Measurements from ENCODE around the gene INPP5D. TPM values are rescaled to one million over a fixed set of nuclear protein-coding genes. Genes with fewer than 3 reads are reported as not detected.

INPP5D gene
- total RNA-seq, 3 donors from 2014 or later, result 18.4 to 20.3 (median 20.0) TPM

DNA sequence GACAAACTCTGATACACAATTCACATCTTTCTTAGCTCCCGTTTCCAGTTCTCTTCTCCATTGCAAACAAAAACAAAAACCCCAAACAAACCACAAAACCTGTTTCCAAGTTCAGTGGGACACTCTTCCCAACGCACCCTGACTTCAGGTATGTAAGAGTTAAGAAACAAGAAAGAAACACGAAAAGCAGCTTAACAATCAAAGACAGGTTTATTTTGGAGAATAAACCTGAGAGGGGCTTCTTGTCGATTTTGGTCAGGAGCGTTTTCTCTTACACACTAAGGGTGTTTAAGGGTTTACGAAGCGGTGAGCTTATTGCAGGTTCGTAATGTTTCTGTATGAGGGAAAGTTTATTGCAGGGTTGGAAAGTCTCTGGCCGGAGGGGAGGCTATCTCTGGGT lies 190.4 kb downstream of the INPP5D start:
- Histone ChIP-seq H3K27ac (no peak overlapping the region), H3K9me3 (no peaks in the 10 kb centered on the region), H3K4me3 (no peak overlapping the region), H3K36me3 (no peaks in the 10 kb centered on the region), H3K27me3 (no peaks in the 10 kb centered on the region), H3K4me1 (peaks cover 0 to 8% of the 10 kb centered on the region in 2 donors)
- TF ChIP-seq, protein P1, sequence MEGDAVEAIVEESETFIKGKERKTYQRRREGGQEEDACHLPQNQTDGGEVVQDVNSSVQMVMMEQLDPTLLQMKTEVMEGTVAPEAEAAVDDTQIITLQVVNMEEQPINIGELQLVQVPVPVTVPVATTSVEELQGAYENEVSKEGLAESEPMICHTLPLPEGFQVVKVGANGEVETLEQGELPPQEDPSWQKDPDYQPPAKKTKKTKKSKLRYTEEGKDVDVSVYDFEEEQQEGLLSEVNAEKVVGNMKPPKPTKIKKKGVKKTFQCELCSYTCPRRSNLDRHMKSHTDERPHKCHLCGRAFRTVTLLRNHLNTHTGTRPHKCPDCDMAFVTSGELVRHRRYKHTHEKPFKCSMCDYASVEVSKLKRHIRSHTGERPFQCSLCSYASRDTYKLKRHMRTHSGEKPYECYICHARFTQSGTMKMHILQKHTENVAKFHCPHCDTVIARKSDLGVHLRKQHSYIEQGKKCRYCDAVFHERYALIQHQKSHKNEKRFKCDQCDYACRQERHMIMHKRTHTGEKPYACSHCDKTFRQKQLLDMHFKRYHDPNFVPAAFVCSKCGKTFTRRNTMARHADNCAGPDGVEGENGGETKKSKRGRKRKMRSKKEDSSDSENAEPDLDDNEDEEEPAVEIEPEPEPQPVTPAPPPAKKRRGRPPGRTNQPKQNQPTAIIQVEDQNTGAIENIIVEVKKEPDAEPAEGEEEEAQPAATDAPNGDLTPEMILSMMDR (IDR thresholded peaks at IDR 0.05), result no peak
- no peak for TF ChIP-seq POLR2A (IDR thresholded peaks at IDR 0.05)
- TF ChIP-seq POLR2AphosphoS5 (IDR thresholded peaks at IDR 0.05), result no peak
- intact Hi-C loops (cut with DNase I; ENCODE audit: low total_unique reads), result no loop called here
- DNase-seq (ENCODE audit: low spot score in 2 of 2), result no peak

DNA sequence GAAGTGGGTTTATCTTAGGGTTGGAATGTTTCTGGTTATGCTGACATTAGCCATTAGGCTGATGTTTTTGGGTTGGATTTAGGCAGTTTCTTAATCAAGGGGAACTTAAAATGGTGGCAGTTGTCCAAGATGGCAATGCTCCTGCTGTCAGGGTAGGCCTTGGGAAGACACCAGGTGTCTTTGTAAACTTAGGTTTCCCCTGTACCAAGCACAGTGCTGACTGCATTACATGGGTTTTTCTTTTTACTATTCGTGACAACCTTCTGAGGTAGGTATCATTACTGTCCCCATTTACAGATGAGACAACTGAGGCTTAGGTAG lies 190.8 kb downstream of the INPP5D start:
- Histone ChIP-seq H3K27ac (peak overlapping the region; percentile 84 to 91), H3K9me3 (no peaks in the 10 kb centered on the region), H3K4me1 (peaks cover 0 to 8% of the 10 kb centered on the region in 2 donors), H3K4me3 (peak overlapping the region; percentile 98 to 99 (median 99)), H3K27me3 (no peaks in the 10 kb centered on the region), H3K36me3 (no peaks in the 10 kb centered on the region)
- no peak for TF ChIP-seq POLR2AphosphoS5 (IDR thresholded peaks at IDR 0.05)
- no peak for TF ChIP-seq POLR2A (IDR thresholded peaks at IDR 0.05)
- TF ChIP-seq, protein P1 (IDR thresholded peaks at IDR 0.05), result no peak
- DNase-seq (ENCODE audit: low spot score in 2 of 2), result no peak
- intact Hi-C loops (cut with DNase I; ENCODE audit: low total_unique reads), result no loop called here

DNA sequence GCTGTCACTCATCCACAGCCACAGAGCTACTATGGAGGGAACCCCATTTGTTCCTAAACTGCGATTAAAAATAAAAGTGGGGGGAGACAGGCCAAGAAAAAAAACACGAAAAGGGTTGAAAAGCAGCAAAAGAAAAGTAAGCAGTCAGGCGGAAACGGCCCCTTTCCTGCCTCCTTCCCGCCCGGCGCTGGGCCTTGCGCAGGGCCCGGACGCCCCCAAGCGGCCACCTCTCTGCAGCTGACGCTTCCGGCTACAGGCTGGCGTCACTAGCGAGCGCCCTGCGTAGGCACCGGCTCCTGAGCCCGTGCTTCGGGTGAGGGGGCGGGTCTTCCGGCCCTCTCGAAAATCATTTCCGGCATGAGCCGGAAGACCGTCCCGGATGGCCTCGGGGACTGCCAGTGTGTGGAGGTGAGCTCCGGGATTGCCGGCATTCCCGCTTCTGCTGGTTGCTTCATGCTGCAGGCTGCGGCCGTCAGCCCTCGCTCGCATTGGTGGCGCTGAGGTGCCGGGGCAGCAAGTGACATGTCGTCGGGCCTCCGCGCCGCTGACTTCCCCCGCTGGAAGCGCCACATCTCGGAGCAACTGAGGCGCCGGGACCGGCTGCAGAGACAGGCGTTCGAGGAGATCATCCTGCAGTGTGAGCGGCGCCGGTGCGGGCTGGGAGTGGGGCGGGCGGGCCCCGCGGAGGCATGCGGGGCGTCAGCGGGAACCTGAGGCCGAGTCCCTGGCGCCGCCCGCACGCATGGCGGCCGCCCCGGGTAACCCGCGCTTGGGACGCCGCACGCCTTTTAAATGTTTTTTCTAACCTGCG lies 191.4 kb downstream of the INPP5D start, which contains the start of gene ATG16L1:
Gene ATG16L1 (plus strand): TSS at position 368 of the 811 bp plus-strand sequence. CDS start 155 bp downstream, at position 523.
- H3K36me3 ChIP-seq, result no peaks in the 10 kb centered on the region
- peak; percentile 93 to 95 for DNase-seq (ENCODE audit: low spot score in 2 of 2)
- peaks cover 0 to 8% of the 10 kb centered on the region in 2 donors for H3K4me1 ChIP-seq
- peak within 1 kb of the TSS; percentile 98 to 99 (median 99) for H3K4me3 ChIP-seq
- no peaks in the 10 kb centered on the region for H3K9me3 ChIP-seq
- H3K27ac ChIP-seq, result peak within 1 kb of the TSS; percentile 84 to 91
- TF ChIP-seq POLR2AphosphoS5 (IDR thresholded peaks at IDR 0.05), result peak; percentile 69 to 86 (median 84)
- peak; percentile 71 for TF ChIP-seq POLR2A (IDR thresholded peaks at IDR 0.05)
- TF ChIP-seq, protein P1 (IDR thresholded peaks at IDR 0.05), result peak; percentile 57 to 97 (median 84)
- H3K27me3 ChIP-seq, result no peaks in the 10 kb centered on the region
- intact Hi-C loops (cut with DNase I; ENCODE audit: low total_unique reads), result no loop called here

DNA sequence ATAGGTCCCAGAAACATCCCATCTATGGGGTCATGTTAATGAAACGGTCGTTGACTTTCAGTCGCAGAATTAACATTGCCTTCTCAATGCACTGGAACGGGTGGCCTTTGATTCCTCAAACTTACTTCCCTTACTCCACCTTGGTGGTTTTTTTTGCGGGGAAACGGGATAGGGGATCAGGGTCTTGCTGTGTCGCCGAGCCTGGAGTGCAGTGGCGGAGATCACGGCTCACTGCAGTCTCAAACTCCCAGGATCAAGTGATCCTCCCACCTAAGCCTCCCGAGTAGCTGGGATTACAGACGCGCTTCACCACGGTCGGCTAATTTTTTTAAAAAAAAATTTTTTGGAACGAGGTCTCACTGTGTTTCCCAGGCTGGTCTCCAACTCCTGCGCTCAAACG lies 192.1 kb downstream of the INPP5D start:
- H3K27me3 ChIP-seq, result no peaks in the 10 kb centered on the region
- DNase-seq (ENCODE audit: low spot score in 2 of 2), result no peak
- H3K36me3 ChIP-seq, result no peaks in the 10 kb centered on the region
- no peaks in the 10 kb centered on the region for H3K9me3 ChIP-seq
- peak overlapping the region; percentile 84 to 91 for H3K27ac ChIP-seq
- peaks cover 0 to 8% of the 10 kb centered on the region in 2 donors for H3K4me1 ChIP-seq
- TF ChIP-seq POLR2A (IDR thresholded peaks at IDR 0.05) (no peak), POLR2AphosphoS5 (IDR thresholded peaks at IDR 0.05) (no peak)
- TF ChIP-seq, protein P1 (IDR thresholded peaks at IDR 0.05), result no peak
- intact Hi-C loops (cut with DNase I; ENCODE audit: low total_unique reads), result no loop called here
- H3K4me3 ChIP-seq, result peak overlapping the region; percentile 98 to 99 (median 99)

DNA sequence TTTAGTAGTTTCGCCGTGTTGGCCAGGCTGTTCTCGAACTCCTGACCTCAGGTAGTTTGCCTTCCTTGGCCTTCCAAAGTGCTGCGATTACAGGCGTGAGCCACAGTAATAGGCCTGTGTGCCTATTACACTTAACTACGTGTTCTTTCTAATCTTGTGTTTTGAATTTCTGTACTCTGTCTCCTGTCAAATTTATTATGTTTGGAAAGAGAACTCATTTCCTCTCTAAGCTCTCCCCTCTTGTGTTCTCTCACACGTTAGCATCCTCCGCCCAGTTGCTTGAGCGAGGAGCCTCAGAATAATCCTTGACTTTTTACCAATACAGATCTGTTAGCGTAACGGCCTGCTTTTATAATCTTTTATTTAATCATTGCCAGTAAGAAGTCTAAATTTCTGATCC lies 195.0 kb downstream of the INPP5D start:
- intact Hi-C loops (cut with DNase I; ENCODE audit: low total_unique reads), result no loop called here

More for the DNA sequence above, 195.0 kb downstream of the INPP5D start:
- H3K27ac ChIP-seq, result no peak overlapping the region
- H3K36me3 ChIP-seq, result no peaks in the 10 kb centered on the region
- no peaks in the 10 kb centered on the region for H3K27me3 ChIP-seq
- no peak for DNase-seq (ENCODE audit: low spot score in 2 of 2)
- TF ChIP-seq, protein P1 (IDR thresholded peaks at IDR 0.05), result no peak
- TF ChIP-seq POLR2A (IDR thresholded peaks at IDR 0.05) (no peak), POLR2AphosphoS5 (IDR thresholded peaks at IDR 0.05) (no peak)
- peaks cover 0 to 8% of the 10 kb centered on the region in 2 donors for H3K4me1 ChIP-seq
- no peaks in the 10 kb centered on the region for H3K9me3 ChIP-seq
- H3K4me3 ChIP-seq, result no peak overlapping the region
